SJSA1 (cell line): Measurements from ENCODE around the gene MAP6. TPM values are rescaled to one million over a fixed set of nuclear protein-coding genes. Genes with fewer than 3 reads are reported as not detected.
A peak's percentile ranks its signal among the peaks of the same experiment; 100 is the strongest.

Source experiments
- DNase-seq, 2 experiments: peaks; one replicate each; pipeline ENCODE4 v3.0.0-alpha.2; 2015 to 2020; ENCODE audit warnings: low spot score in 2 of 2, low read depth in 1 of 2
- H3K27ac ChIP-seq: fragments of 250-450 bp; sonication (Bioruptor Pico); 2 replicates; pipeline ENCODE4 v1.5.1; 2020; ENCODE audit warnings: mild to moderate bottlenecking, moderate library complexity
- H3K27me3 ChIP-seq: fragments of 250-450 bp; sonication (Bioruptor Pico); replicated peaks from 2 replicates; pipeline ENCODE4 v1.5.1; 2020; ENCODE audit warnings: mild to moderate bottlenecking, moderate library complexity
- H3K36me3 ChIP-seq: fragments of 250-450 bp; sonication (Bioruptor Pico); 2 replicates; pipeline ENCODE4 v1.5.1; 2020; ENCODE audit warnings: mild to moderate bottlenecking
- H3K4me1 ChIP-seq: fragments of 250-450 bp; sonication (Bioruptor Pico); replicated peaks from 2 replicates; pipeline ENCODE4 v1.6.1; 2021; ENCODE audit warnings: mild to moderate bottlenecking
- H3K4me3 ChIP-seq: fragments of 250-450 bp; sonication (Bioruptor Pico); 2 replicates; pipeline ENCODE4 v1.5.1; 2020; ENCODE audit warnings: mild to moderate bottlenecking
- H3K9me3 ChIP-seq: fragments of 250-450 bp; sonication (Bioruptor Pico); replicated peaks from 2 replicates; pipeline ENCODE4 v1.5.1; 2020; ENCODE audit warnings: mild to moderate bottlenecking
- total RNA-seq: library from RNA; depleted of rRNA; stranded (reverse); fragments of >200 nt; shearing (Covaris generic); gene quantifications from 2 replicates; pipeline ENCODE4 v1.2.3, GENCODE V29; 2014

Gene MAP6
- total RNA-seq, 1 experiment from 2014 or later, result 0.13 TPM

- H3K4me3 ChIP-seq, result no peak overlapping the region
- H3K4me1 ChIP-seq, result peaks cover 14% of the 10 kb centered on the region
- no peak overlapping the region for H3K27ac ChIP-seq
- H3K36me3 ChIP-seq, result no peaks in the 10 kb centered on the region
- H3K9me3 ChIP-seq, result no peaks in the 10 kb centered on the region
- no peak for DNase-seq
- no peaks in the 10 kb centered on the region for H3K27me3 ChIP-seq
These were observed 119.4 kb downstream of the MAP6 start for GRCh38 chr11:75549370-75549958.

DNA sequence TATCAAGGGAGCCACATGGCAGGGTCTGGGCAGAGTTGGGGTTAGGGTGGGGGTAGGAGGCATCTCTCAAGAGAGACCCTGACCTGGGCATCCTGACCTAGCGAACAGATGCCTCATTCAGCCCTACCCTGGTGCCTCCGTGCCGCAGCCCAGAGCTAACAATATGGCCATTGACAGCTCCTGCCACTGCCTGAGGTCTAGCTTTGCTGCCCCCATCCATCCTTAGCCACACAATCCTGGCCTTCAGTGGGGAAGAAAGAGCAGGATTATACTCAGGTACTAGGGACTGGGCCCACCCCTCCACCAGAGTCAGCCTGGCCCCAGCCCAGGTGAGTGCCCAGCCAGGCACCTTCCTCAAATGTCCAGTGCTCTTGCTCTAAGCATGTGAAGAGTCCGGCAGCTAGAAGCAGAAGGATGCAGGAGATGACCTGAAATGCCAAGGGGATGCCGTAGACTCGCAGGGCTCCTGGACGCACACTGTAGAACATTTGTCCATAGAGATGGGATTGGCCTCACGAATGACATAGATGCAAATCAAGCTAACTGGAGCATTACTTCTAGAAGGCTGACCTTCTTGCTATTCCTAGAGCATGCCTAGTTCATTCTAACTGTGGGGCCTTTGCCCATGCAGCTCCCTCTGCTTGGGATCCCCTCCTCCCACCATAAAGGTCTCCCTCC is 120.1 kb downstream of the MAP6 start:
- no peak overlapping the region for H3K27ac ChIP-seq
- no peak for DNase-seq
- peaks cover 6% of the 10 kb centered on the region for H3K4me1 ChIP-seq
- H3K36me3 ChIP-seq, result no peaks in the 10 kb centered on the region
- H3K27me3 ChIP-seq, result no peaks in the 10 kb centered on the region
- H3K4me3 ChIP-seq, result no peak overlapping the region
- H3K9me3 ChIP-seq, result no peaks in the 10 kb centered on the region

DNA sequence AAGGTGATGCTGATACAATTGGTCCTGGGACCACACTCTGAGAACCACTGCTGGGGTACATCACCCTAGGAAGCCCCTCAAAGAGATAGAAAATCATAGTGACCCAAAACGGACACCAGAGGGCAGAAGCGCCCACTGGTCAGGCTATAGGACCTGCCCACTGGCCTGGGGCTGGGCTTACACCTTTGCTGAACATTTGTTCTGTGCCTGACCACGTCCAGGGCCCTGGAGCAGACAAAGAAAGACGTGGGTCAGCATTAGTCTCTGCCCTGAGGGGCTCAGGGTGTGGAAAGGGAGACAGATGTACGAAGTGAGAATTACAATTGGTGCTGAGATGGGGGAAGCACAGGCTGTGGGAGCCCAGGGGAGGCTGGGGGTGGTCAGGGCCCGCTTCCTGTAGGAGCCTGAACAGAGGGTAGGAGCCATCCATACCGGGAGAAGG is 121.2 kb downstream of the MAP6 start:
- Histone ChIP-seq H3K4me3 (no peak overlapping the region), H3K27ac (no peak overlapping the region), H3K36me3 (no peaks in the 10 kb centered on the region), H3K9me3 (no peaks in the 10 kb centered on the region), H3K4me1 (peaks cover 4% of the 10 kb centered on the region; the same call in 1 of the 2 replicates), H3K27me3 (no peaks in the 10 kb centered on the region)
- DNase-seq, result peak; percentile 49 to 57

DNA sequence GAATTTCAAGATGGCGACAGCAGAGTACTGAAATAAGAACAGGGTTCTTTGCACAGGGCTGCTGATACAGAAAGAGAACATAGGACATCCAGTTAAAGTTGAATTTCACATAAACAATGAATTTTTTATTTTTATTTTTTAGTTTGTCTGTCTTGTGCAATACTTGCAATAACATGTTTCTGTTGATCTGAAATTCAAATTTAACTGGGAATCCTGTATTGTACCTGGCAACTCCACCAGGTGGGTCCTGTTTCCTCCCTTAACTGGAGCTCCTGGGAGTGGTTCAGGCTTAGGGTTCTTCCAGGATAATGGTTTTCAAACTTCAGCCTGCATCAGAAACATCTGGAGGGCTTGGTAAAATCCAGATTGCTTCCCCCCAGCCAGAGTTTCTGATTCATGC is 121.7 kb downstream of the MAP6 start:
- no peak for DNase-seq
- H3K27ac ChIP-seq, result no peak overlapping the region

DNA sequence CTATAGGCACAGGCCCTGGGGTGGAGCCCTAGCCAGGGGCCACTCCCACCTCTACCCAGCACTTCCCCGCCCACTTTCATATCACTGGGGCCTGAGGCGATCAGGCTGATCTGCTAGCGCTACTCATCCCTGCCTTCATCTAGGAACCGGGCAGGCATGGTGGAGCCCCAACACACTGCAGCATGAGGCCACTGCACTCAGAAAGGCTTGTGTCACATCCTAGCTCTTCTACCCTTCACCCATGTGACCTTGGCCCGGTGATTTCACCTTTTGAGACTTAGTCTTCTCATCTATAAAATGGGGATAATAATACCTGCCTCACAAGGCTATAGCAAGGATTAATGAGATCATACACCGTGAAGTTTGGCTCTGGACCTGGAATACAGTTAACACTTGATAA is 125.0 kb downstream of the MAP6 start:
- Histone ChIP-seq H3K9me3 (no peaks in the 10 kb centered on the region), H3K36me3 (no peaks in the 10 kb centered on the region)

More for the DNA sequence above, 121.7 kb downstream of the MAP6 start:
- no peak overlapping the region for H3K4me3 ChIP-seq
- H3K27me3 ChIP-seq, result no peaks in the 10 kb centered on the region
- H3K36me3 ChIP-seq, result no peaks in the 10 kb centered on the region
- H3K4me1 ChIP-seq, result peaks cover 4% of the 10 kb centered on the region; the same call in 1 of the 2 replicates
- no peaks in the 10 kb centered on the region for H3K9me3 ChIP-seq

DNA sequence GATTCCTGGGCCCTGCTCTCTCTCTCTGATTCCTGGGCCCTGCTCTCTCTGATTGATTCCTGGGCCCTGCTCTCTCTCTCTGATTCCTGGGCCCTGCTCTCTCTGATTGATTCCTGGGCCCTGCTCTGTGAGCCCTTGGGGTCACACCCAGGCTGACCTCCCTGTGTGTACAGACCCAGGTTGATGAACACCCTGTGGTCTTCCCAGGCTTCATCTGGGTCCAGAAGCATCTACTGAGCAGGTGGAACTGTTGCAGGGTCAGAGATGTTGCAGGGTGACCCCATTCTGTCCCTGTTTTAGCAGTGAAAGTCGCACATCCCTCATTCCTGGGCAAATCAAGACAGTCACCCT is 126.8 kb downstream of the MAP6 start:
- no peak for DNase-seq
- Histone ChIP-seq H3K9me3 (no peaks in the 10 kb centered on the region), H3K36me3 (no peaks in the 10 kb centered on the region), H3K4me1 (no peaks in the 10 kb centered on the region), H3K27ac (no peak overlapping the region), H3K4me3 (no peak overlapping the region), H3K27me3 (no peaks in the 10 kb centered on the region)

More for the DNA sequence above, 125.0 kb downstream of the MAP6 start:
- no peak overlapping the region for H3K4me3 ChIP-seq
- peaks cover 4% of the 10 kb centered on the region; the same call in 1 of the 2 replicates for H3K4me1 ChIP-seq
- H3K27me3 ChIP-seq, result no peaks in the 10 kb centered on the region
- no peak for DNase-seq
- H3K27ac ChIP-seq, result no peak overlapping the region

GRCh38 chr11:75541193-75542087 is 127.4 kb downstream of the MAP6 start:
- no peak overlapping the region for H3K4me3 ChIP-seq
- H3K4me1 ChIP-seq, result no peaks in the 10 kb centered on the region
- no peak for DNase-seq
- H3K36me3 ChIP-seq, result no peaks in the 10 kb centered on the region
- H3K27me3 ChIP-seq, result no peaks in the 10 kb centered on the region
- H3K9me3 ChIP-seq, result no peaks in the 10 kb centered on the region
- H3K27ac ChIP-seq, result no peak overlapping the region

DNA sequence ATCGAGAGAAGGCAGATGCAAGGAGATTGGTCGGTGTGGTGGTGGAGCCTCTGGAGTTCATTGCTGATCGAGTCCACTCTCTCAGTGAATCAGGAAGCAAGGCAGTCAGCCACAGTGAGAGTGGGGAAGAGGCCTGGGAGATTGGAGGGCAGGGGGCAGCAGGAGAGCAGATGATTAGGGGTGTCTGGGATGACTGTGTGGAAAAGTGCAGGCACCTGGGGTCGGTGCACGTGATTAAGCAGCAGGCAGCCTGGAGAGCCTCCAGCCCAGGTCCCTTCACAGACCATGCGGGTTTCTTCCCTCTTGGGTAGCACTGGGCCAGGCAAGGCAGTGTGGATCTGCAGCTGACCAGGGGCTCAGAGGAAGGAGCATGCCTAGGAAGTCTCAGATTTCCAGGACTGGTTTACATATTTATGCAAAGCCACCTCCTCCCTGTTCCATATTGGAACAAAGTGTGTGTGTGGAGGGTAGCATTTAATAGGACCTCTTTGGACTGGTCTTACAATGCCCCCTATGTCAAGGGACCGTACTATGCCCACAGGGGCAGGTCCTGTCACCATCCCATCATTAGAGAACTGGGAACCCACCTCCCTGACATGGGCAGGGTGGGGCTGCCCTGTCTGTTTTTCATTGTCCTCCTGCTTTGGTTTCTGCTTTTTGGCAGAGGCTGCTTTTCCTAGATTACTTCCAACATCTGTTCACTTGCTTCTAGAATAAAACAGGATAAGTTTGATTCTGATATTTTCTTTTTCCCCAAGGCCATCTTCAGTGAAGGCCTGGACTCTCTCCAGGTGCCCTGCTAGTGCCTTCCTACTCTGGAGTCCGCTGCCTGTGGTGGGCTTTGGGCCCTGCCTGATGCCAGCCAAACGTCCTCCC is 129.1 kb downstream of the MAP6 start:
- no peak overlapping the region for H3K27ac ChIP-seq

GRCh38 chr11:75538150-75538942 is 130.5 kb downstream of the MAP6 start:
- Histone ChIP-seq H3K9me3 (no peaks in the 10 kb centered on the region), H3K36me3 (no peaks in the 10 kb centered on the region)
- no peak for DNase-seq

More for the DNA sequence above, 129.1 kb downstream of the MAP6 start:
- H3K27me3 ChIP-seq, result no peaks in the 10 kb centered on the region
- H3K36me3 ChIP-seq, result no peaks in the 10 kb centered on the region
- H3K4me3 ChIP-seq, result no peak overlapping the region
- no peak for DNase-seq
- no peaks in the 10 kb centered on the region for H3K9me3 ChIP-seq
- H3K4me1 ChIP-seq, result no peaks in the 10 kb centered on the region

GRCh38 chr11:75537740-75538139 is 131.1 kb downstream of the MAP6 start:
- Histone ChIP-seq H3K4me3 (no peak overlapping the region), H3K27ac (no peak overlapping the region), H3K4me1 (no peaks in the 10 kb centered on the region), H3K9me3 (no peaks in the 10 kb centered on the region), H3K36me3 (no peaks in the 10 kb centered on the region), H3K27me3 (no peaks in the 10 kb centered on the region)
- no peak for DNase-seq

More at GRCh38 chr11:75538150-75538942, 130.5 kb downstream of the MAP6 start:
- Histone ChIP-seq H3K27me3 (no peaks in the 10 kb centered on the region), H3K4me3 (no peak overlapping the region), H3K27ac (no peak overlapping the region), H3K4me1 (no peaks in the 10 kb centered on the region)
